Upper lobe of left lung (tissue), 4 donors: ENCODE measurements around the gene LYRM7.

Experiments used
- POLR2AphosphoS5 ChIP-seq, 2 donors: sonication (generic); formaldehyde crosslinking; IDR thresholded peaks; one replicate each; pipeline ENCODE4 v1.5.1; 2017; ENCODE audit warnings: antibody characterized with exemption in 2 of 2
- TF ChIP-seq, protein P1 (sequence below), 6 experiments: fragments of 450-650 bp in 4 of 6; fragments of 200-600 bp in 2 of 6; sonication (generic) in 2 of 6; IDR thresholded peaks; one replicate each; pipeline ENCODE4 v1.5.1; 2016 to 2019; ENCODE audit warnings: antibody characterized with exemption in 6 of 6

DNA sequence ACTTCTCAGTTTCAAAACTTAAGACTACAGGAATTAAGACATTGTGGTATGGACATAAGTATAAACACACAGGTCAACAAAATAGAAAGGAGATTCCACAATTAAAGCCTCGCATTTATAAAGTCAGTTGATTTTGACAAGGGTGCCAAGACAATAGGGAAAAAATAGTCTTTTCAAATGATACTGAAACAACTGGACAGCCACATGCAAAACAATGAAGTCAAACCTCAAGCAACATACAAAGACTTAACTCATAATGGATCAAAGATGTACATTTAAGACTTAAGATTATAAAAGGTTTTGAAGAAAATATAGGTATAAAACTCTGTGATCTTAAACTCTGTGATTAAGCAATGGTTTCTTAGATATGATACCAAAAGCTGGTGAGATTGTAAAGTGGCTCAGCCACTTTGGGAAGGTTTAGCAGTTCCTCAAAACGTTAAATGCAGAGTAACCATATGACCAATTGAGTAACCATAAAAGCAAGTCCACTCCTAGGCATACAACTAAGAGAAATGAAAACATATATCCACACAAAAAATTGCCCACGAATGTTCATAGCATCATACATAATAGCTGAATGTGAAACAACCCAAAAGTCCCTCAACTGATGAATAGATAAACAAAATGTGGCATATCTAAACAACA lies 27.6 kb upstream of the LYRM7 start:
- TF ChIP-seq, protein P1, sequence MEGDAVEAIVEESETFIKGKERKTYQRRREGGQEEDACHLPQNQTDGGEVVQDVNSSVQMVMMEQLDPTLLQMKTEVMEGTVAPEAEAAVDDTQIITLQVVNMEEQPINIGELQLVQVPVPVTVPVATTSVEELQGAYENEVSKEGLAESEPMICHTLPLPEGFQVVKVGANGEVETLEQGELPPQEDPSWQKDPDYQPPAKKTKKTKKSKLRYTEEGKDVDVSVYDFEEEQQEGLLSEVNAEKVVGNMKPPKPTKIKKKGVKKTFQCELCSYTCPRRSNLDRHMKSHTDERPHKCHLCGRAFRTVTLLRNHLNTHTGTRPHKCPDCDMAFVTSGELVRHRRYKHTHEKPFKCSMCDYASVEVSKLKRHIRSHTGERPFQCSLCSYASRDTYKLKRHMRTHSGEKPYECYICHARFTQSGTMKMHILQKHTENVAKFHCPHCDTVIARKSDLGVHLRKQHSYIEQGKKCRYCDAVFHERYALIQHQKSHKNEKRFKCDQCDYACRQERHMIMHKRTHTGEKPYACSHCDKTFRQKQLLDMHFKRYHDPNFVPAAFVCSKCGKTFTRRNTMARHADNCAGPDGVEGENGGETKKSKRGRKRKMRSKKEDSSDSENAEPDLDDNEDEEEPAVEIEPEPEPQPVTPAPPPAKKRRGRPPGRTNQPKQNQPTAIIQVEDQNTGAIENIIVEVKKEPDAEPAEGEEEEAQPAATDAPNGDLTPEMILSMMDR (IDR thresholded peaks at IDR 0.05), result no peak
- no peak for TF ChIP-seq POLR2AphosphoS5 (IDR thresholded peaks at IDR 0.05)
